Progenitor cell of endocrine pancreas (in vitro differentiated cells): Measurements from ENCODE around the gene APOO. TPM values are rescaled to one million over a fixed set of nuclear protein-coding genes. Genes with fewer than 3 reads are reported as not detected.
A peak's percentile ranks its signal among the peaks of the same experiment; 100 is the strongest.

Experiments used
- DNase-seq: peaks from one replicate; pipeline ENCODE4 v3.0.0; 2021; ENCODE audit warnings: low spot score; ENCODE audit not compliant: unreplicated experiment
- H3K27ac Mint-ChIP-seq: 2 replicates; pipeline ENCODE4 v1.8.0; 2021; ENCODE audit warnings: mild to moderate bottlenecking, moderate library complexity, mixed read lengths
- H3K27me3 Mint-ChIP-seq: 2 replicates; pipeline ENCODE4 v1.8.0; 2021; ENCODE audit warnings: mixed read lengths
- H3K36me3 Mint-ChIP-seq: 2 replicates; pipeline ENCODE4 v1.8.0; 2022; ENCODE audit warnings: mixed read lengths; ENCODE audit not compliant: insufficient read depth
- H3K4me1 Mint-ChIP-seq: 2 replicates; pipeline ENCODE4 v1.8.0; 2021; ENCODE audit warnings: low read depth, mixed read lengths
- H3K4me3 Mint-ChIP-seq: 2 replicates; pipeline ENCODE4 v1.8.0; 2021; ENCODE audit warnings: low read depth, mild to moderate bottlenecking, moderate library complexity, mixed read lengths
- H3K9me3 Mint-ChIP-seq: 2 replicates; pipeline ENCODE4 v1.8.0; 2021; ENCODE audit warnings: low read depth, mixed read lengths
- total RNA-seq: library from RNA; stranded (reverse); gene quantifications from 2 replicates; pipeline ENCODE4 v1.2.1, GENCODE V29; 2021
- TF ChIP-seq, protein P1 (sequence below): fragments of 200-600 bp; sonication (generic); IDR thresholded peaks from one replicate; pipeline ENCODE4 v1.5.0; 2021; ENCODE audit warnings: antibody characterized with exemption, mild to moderate bottlenecking; ENCODE audit not compliant: unreplicated experiment

APOO gene
- total RNA-seq, 1 donor from 2014 or later = 75.9 TPM

DNA sequence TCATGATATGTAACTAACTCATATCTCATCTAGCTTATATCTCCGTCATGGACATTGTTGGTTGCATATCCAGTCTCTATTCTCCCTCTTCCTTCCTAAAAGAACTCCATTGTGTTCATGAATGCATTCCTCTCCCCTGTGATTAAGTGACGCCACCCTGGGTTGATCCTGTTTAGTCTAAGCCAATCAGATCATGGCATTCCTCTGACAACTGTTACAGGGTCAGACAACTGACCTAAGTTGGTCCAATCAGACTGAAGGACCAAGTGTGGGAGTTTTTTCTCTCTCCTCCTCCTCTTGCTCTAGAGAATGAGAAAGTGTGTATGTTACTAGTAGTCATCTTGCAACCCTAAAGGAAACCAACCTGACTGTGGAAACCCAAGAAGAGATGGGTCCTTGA, 3.6 kb downstream of the APOO start:
- TF ChIP-seq, protein P1, sequence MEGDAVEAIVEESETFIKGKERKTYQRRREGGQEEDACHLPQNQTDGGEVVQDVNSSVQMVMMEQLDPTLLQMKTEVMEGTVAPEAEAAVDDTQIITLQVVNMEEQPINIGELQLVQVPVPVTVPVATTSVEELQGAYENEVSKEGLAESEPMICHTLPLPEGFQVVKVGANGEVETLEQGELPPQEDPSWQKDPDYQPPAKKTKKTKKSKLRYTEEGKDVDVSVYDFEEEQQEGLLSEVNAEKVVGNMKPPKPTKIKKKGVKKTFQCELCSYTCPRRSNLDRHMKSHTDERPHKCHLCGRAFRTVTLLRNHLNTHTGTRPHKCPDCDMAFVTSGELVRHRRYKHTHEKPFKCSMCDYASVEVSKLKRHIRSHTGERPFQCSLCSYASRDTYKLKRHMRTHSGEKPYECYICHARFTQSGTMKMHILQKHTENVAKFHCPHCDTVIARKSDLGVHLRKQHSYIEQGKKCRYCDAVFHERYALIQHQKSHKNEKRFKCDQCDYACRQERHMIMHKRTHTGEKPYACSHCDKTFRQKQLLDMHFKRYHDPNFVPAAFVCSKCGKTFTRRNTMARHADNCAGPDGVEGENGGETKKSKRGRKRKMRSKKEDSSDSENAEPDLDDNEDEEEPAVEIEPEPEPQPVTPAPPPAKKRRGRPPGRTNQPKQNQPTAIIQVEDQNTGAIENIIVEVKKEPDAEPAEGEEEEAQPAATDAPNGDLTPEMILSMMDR = no peak
- H3K9me3 Mint-ChIP-seq = no peaks in the 10 kb centered on the region
- DNase-seq = no peak
- H3K36me3 Mint-ChIP-seq = peaks cover 2% of the 10 kb centered on the region
- peak overlapping the region; percentile 31 for H3K27ac Mint-ChIP-seq
- H3K4me1 Mint-ChIP-seq = peaks cover 17% of the 10 kb centered on the region
- H3K27me3 Mint-ChIP-seq = no peaks in the 10 kb centered on the region
- H3K4me3 Mint-ChIP-seq = no peak overlapping the region

DNA sequence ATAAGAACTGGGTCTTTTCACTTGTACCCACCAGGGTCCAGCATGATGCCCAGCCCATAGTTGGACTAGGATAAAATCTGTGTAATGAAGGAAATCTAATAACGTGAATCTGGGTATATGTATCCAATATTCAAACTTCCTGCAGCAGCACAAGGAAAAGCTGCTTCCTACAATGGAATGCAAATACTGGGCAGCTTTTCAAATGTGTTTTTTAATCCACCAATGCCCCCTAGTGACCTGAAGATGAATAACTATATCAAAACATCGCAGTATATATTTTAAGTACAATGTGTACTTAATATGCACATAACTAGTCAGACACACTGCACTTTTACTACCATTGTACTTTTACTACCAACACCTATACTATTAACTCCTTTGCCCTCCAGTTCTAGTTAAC, 5.3 kb downstream of the APOO start:
- Mint-ChIP-seq H3K4me3 (no peak overlapping the region), H3K4me1 (peaks cover 24% of the 10 kb centered on the region), H3K27ac (no peak overlapping the region), H3K27me3 (no peaks in the 10 kb centered on the region), H3K9me3 (no peaks in the 10 kb centered on the region), H3K36me3 (peaks cover 4% of the 10 kb centered on the region)
- DNase-seq = no peak
- TF ChIP-seq, protein P1 = peak; percentile 74

DNA sequence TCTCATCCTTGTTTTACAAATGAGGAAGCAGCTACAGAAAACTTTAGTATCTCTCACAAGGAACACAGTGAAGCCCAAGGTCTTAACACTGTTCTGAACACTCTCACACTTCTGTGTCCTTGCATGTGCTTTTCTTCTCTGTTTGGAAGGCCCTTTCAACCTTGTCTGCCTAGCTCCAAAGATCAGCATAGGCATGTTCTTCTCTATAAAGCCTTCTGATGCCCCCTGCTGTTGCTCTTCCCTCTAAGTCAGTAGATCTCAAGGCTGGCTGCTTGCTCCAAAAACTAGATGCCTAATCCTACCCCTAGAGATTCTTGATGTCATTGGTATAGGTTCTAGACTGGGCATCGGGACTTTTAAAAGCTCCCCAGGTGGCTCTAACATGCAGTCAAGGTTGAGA, 5.9 kb downstream of the APOO start:
- Mint-ChIP-seq H3K4me1 (peaks cover 25% of the 10 kb centered on the region), H3K4me3 (no peak overlapping the region), H3K27ac (no peak overlapping the region), H3K9me3 (no peaks in the 10 kb centered on the region), H3K27me3 (no peaks in the 10 kb centered on the region), H3K36me3 (peaks cover 7% of the 10 kb centered on the region)
- no peak for DNase-seq
- TF ChIP-seq, protein P1 = peak; percentile 61

- TF ChIP-seq, protein P1 = no peak
- no peak overlapping the region for H3K4me3 Mint-ChIP-seq
These were observed 6.7 kb downstream of the APOO start for GRCh38 chrX:23901060-23901459.

DNA sequence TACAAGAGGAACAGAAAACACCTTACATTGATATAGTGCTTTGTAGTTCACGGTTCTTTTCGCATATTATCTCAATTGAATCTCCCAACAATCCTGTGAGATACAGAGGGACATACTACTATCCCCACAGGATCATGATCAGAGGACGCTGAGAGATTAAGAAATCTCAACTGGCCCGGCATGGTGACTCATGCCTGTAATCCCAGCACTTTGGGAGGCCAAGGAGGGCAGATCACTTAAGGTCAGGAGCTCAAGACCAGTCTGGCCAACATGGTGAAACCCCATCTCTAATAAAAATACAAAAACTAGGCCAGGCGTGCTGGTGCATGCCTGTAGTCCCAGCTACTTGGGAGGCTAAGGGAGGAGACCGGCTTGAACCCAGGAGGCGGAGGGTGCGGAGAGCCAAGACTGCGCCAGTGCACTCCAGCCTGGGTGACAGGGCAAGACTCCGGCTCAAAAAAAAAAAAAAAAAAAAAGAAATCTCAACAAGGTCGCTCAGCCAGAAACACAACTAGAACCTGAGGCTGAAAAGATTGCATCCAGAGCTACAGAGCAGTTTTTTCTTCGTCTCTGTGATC, 7.4 kb downstream of the APOO start:
- peak overlapping the region; percentile 31 for H3K27ac Mint-ChIP-seq
- no peak overlapping the region for H3K4me3 Mint-ChIP-seq
- peaks cover 8% of the 10 kb centered on the region for H3K36me3 Mint-ChIP-seq
- no peaks in the 10 kb centered on the region for H3K9me3 Mint-ChIP-seq
- H3K27me3 Mint-ChIP-seq = no peaks in the 10 kb centered on the region
- peaks cover 18% of the 10 kb centered on the region for H3K4me1 Mint-ChIP-seq
- DNase-seq = no peak
- TF ChIP-seq, protein P1 = no peak

More at GRCh38 chrX:23901060-23901459, 6.7 kb downstream of the APOO start:
- Mint-ChIP-seq H3K9me3 (no peaks in the 10 kb centered on the region), H3K4me1 (peaks cover 20% of the 10 kb centered on the region), H3K36me3 (peaks cover 7% of the 10 kb centered on the region), H3K27ac (no peak overlapping the region), H3K27me3 (no peaks in the 10 kb centered on the region)
- no peak for DNase-seq
